Measurements from ENCODE around the gene THG1L.
"Not testable (repeated sequence)": the region's sequence is repeated elsewhere in the genome, so short reads cannot be mapped to it uniquely, and the experiment has no call there.

Gene THG1L

DNA sequence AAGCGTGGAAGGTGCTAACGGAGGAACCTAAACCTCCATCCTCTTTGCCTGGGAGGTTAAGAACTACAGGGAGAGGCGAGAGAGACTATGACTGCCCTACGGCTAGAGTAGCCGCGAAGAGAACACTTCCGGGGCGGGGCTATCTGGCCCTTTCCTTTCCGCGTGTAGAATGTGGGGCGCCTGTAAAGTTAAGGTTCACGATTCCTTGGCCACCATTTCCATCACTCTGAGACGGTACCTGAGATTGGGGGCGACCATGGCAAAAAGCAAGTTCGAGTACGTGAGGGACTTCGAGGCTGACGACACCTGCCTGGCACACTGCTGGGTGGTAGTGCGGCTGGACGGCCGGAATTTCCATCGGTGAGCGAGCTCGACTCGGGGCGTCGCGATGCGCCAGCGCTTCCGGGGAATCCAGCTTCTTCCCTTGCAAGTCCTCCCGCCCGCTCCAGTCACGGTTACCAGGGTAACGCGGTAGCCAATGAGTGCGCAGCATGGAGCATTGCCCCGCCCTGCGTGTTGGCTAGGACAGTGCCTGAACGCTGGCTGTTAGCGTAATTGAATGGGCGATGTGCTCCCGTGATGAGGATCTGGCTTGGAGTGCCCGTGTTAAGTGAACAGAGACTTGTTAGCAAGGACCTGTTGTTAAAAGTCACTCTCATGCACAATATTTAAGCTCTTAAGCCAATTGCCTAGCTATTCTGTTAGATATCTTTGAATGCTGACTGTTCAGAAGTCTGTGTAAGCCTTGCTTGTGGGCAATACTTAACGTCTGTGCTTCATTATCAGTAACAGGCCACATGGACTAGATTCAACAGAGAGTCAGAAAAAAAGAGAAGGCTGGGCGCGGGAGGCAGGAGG lies at the start of gene THG1L:
THG1L (plus strand) TSS at position 149 of the 858 bp plus-strand sequence; CDS start at position 170, 21 bp downstream.
- peak; percentile 100 for DNase-seq

DNA sequence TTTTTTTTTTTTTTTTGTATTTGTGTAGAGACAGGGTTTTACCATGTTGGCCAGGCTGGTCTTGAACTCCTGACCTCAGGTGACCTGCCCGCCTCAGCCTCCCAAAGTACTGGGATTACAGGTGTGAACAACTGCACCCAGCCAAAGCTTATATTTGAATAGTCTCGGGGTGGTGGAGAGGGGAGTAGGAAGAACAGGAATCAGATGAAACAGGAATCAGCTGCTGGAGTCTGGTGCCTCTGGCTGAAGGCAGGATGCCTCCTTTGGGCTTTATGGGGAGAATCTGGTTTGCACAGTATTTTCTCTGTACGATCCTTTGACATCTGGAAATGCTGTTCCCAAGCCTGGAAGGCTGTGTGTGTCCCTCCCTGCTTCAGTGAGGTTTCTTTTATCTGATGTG lies 49.0 kb upstream of the THG1L start:
- no peak for DNase-seq

DNA sequence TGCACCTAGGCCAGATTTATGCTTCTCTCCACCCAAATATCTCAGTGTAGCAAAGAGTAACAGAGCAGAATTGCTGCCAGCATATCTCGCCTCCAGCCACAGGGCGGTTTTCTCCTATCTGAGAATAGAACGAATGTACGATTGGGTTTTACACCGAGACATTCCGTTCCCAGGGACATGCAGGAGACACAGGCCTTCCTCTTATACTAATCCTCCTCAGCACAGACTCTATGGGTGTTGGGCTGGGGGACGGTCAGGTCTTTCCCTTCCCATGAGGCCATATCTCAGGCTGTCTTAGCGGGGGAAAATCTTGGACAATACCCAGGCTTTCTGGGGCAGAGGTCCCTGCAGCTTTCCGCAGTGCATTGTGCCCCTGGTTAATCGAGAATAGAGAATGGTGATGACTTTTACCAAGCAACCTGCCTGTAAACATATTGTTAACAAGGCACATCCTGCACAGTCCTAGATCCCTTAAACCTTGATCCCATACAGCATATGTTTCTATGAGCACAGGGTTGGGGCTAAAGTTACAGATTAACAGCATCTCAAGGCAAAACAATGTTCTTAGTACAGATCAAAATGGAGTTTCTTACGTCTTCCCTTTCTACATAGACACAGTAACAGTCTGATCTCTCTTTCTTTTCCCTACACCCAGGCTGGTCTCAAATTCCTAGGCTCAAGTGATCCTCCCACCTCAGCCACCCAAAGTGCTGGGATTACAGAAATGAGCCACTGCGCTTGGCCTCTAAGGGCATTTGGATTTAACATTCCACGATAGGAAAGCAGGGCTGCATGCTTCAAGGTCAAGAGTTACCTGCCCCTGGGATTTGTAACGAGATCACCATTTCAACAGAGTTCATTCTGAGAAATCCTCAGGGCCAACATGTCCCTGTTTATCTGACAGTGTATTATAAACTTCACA lies 44.7 kb upstream of the THG1L start:
- not testable (repeated sequence) for DNase-seq

DNA sequence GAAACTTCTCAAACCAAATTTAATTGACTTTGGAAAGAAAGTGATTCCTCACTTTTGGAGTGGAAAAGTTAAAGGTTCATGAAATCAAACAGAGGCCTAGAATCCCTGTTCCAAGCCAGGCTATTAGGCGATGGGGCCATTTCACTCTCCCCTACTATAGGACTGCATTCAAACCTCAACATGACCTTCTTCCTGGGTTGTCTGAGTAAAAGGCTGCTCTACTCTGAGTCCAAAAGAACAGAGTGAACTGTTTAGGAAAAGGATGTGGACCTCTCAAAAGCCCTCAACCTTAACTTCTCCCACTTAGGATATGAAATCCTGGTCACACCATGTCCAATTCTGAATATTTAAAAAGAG lies 44.0 kb upstream of the THG1L start:
- DNase-seq: no peak

DNA sequence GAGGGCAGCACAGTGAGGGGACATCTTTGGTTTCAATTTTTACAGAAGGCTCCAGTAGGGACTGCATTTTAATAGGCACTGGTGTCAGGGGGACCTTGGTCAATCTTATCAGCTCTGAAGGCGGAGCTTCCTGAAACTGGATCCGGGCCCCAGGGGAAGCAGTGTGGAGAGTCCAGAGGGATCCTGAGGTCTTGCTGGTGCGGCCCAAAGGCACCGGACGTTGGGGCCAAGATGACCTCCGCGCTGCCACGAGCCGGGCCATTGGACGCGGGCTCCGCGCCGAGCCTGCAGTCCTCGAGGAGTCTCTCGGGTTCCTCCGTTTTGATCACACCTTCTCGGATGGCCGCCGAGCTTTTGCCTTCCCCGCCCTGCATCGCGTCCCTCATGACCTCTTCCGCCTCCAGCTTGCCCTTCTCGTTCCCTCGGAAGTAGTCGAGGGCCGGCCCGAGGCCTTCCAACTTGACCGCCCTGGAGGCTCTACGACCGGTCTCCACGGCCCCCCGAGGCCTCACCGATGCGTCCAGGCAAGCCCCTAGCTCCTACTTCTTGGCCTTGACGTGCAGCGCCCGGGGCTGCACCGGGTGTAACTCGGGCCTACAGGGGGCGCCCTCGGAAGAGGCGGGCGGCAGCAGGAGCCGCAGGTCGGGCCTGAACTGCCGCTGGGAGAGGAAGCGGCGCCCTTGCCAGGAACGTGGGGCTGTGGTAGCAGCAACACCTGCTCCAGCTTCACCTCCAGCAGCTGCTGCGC lies 41.1 kb upstream of the THG1L start:
- DNase-seq: no peak

DNA sequence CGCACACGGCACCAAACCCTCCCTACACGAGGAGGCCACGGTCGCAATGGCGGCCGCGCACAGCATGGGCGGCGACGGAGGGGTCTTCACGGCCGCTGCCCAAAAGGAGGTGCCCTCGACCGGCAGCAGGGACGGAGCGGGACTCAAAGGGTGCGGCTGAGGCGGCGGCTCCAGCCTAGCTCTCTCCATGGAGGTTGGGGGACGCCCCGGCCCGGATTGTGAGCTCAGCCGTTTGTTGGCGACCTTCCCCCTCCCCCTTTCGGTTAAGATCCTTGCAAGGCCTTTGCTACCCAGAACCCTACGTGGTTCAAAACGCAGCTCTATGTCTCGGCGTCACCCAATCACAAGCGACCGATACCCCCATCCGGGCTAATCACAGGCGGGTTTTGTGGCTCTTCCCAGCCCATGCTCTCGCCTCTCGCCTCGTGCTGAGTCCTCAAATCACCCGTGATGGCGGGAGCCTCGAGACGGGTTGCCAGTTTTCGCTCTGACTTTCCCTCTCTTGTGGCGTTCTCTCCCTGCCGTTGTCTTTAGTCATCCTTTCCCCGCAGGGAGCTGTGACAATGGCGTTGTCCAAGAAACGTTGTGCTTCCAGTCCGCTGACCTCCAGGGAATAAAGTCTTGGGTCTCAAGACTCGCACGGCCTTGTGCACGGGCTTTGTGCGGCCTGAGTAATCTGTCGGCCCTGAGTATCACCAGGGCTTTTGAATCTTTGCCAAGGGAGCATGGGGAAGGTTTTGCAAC lies 40.4 kb upstream of the THG1L start:
- no peak for DNase-seq

DNA sequence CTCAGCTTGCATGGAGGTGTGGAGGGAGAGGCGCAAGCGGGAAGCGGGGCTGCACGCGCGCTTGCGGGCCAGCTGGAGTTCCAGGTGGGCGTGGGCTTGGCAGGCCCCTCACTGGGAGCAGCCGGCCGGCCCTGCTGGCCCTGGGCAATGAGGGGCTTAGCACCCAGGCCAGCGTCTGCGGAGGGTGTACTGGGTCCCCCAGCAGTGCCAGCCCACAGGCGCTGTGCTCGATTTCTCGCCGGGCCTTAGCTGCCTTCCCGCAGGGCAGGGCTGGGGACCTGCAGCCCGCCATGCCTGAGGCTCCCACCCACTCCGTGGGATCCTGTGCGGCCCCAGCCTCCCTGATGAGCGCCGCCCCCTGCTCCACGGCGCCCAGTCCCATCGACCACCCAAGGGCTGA lies 37.4 kb upstream of the THG1L start:
- DNase-seq: not testable (repeated sequence)

DNA sequence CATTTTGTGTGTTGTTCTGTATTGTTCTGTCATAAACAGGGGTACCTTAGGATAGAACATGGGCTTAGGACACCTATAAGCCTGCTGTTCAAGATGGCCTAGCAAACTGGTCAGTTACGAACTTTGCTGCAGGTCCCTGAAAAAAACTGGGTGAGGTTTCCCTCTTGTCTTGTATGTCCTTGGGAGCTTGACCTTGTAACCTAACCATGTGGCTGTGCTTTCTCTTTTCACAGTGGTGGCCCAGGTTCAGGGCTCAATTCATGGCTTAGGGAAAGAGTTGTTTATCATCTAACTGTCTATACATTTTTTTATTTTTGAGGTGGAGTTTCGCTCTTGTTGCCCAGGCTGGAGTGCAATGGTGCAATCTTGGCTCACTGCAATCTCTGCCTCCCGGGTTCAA lies 35.1 kb upstream of the THG1L start:
- DNase-seq: not testable (repeated sequence)

DNA sequence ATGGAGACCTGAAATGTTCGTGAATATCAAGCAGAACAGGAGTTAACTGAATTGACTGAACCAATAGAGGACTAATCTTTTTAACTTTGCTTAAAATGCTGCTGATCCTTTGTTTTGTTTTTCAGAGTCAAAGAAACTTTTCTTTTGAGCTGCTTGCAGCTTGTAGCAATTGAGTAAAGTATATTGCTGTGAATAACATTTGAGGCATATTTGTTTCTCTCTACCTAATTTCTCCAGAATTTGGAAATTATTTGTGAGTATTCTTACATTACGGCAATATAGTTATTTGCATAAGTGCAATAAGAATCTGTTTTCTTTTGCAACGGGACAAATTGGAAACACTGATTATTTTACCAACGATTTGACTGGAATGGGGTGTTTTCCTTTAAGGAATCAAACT lies 32.5 kb upstream of the THG1L start:
- not testable (repeated sequence) for DNase-seq

DNA sequence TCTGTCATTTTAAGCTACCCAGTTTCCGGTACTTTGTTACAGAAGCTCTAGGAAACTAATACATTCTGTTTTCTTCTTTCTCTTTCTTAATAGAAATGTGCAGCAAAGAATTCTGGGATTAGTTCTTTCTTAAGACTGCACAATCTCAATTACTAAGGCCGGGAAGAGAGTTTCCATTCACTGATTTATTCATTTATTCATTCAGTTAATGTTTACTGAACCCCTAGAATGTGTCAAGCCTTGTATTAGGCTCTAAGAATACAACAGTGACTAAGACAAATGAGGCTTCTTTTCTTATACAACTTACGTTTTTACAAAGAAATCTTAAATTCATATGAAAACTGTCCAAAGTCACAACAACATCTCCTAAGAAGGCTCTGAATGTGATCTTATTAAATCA lies 27.5 kb upstream of the THG1L start:
- no peak for DNase-seq

DNA sequence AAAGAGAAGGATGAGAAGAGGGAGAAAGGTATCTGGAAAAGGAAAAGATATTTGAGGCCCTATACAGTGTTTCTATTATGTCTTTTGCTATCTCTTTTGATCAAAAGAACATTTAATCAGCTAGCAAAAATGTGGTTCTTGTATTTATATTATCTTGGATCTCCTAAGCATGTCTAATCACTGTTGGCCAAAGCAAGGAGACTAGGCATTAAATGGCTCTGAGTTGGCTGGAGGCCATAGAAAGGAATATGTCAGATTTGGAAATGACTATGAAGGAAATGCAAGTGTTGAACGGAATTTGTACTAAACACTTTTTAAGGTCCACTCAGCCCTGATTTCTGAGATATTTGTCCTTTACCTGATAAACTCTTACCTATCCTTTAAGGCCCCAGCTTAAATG lies 22.4 kb upstream of the THG1L start:
- DNase-seq: no peak

DNA sequence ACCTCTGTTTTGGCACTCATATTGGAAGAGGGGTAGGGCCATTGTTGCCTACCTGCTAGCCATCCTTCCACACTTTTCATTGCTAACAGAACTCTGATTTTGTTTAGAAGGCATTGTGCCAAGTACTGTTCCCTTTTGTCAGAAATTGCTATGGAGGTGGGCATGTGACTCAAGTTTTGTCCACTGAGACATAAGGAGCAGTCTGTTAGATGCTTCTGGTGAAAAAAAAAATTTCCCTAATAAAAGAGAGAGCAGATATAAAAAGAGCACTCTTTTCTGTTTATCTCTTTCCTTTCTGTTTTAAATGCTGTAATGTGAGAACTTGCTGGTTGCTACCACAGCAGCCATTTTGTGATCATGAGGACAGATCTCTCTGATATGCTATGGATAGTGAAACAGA lies 21.9 kb upstream of the THG1L start:
- DNase-seq: no peak

DNA sequence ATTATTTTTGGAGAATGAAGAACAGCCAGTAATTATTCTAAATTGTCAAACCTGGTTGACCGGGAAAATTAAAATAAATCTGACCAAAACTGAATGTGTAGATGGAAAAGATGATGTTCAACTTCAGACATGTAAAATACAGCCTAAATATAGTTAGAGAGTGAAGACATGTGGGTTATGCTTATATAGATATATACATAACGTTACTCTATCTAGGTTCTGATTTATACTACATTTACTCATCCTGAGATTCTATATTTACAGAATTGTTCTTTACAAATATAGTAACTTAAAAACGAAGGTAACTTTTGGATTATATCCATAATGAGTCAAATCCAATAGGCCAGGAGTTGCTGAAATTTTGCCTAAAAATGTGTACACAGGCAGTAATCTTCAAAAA lies 20.8 kb upstream of the THG1L start:
- no peak for DNase-seq

DNA sequence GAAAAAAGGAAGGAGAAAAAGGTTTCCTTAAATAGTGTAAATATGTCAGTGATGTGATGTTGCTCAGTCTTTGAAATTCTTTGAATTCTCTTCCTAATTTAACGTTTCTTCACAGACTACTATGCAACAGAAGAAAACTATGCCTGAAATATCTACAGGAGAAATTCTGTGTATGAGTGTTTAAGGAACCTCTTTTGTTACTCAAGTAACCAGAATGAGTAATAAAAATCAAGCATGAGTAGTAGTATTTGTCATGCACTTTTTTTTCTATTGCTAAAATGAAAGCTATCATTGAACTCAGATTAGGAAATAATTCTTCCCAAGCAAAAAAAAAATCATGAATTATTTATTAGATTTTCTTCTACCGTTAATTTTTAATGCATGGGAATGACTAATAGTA lies 20.3 kb upstream of the THG1L start:
- no peak for DNase-seq

DNA sequence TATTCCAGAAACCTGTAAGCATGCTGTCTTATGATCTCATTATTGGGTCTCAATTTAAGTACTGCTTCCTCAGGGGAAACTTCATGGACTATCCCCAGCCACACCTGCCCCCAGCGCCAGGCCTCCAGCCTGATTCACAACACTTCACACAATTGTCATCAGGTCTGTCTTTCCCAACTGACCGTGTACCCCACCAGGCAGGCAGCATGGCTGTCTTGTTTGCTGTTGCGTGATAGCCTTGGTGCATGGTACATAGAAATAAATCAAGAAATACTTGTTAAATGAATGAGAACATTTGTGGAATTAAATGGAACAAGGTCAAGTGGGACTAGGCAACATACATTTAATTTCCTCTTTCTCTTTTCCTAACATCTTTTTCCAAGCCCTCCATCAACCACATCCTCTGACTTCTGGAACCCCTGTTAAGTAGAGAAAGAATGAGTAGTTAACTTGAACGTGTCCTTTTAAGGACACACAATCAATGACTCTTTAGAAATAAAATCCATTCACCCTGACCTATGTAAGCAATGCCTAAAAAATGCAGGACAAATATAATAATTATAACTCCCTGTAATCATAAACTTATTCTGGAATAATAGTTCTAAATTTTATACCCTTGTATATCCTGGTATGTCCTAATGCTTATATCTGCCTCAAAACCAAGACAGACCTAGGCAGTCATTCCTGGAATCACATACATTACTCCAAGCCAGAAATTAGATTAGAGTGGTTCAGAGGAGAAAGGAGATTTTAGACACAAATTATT lies 17.2 kb upstream of the THG1L start:
- no peak for DNase-seq

DNA sequence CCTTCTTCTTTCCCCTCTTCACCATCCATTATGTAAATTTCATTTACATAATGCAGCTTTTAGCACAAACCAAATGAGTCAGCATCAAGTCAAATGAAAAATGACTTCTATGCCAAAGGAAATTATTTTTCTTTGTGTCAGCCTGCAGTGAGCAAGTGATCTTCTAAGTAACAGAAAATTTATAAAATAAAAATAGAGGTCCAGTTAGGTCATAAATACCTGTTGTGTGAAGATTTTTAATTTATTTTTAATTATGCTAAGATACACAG lies 16.7 kb upstream of the THG1L start:
- no peak for DNase-seq

DNA sequence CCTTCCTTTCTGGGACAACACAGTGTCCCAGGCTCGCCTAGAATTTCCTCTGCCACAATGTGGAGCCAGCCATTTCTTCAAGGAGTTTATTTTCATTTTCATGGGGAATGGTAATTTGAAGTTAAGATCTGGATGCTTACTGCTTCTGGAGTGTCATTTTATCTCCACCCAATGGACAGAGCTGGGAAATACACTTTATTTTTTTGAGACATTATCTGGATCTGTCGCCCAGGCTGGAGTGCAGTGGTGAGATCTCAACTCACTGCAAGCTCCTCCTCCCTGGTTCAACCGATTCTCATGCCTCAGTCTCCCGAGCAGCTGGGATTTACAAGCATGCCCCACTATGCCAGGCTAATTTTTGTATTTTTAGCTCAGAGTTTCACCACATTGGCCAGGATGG lies 12.7 kb upstream of the THG1L start:
- DNase-seq: peak; percentile 60

DNA sequence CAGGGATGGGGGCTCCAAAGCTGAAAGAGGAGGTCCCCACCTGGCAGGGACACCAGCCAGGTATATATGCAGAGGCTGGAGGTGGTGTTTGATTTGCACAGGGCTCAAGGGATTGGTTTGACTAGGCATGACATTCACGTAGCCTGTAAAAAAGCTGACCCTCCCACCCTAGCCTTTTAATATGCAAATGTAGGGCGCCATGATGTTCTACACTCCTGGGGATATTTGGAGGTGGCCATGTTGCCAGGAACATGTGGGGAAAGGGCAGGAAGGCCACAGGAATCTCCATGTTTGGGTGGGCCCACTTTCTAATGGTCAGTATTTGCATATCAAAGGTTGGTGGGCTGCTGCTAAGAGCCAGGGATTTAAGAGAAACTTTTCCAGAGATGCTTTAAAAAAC lies 12.0 kb upstream of the THG1L start:
- DNase-seq: no peak

DNA sequence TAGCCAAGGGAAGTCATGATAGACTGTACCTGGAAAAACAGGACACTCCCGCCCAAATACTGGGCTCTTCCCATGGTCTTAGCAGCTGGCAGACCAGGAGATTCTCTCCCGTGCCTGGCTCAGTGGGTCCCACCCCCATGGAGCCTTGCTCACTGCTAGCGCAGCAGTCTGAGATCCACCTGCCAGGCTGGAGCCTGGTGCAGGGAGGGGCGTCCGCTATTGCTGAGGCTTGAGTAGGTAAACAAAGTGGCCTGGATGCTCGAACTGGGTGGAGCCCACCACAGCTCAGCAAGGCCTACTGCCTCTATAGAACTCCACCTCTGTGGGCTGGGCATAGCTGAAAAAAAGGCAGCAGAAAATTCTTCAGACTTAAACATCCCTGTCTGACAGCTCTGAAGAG lies 10.1 kb upstream of the THG1L start:
- no peak for DNase-seq

DNA sequence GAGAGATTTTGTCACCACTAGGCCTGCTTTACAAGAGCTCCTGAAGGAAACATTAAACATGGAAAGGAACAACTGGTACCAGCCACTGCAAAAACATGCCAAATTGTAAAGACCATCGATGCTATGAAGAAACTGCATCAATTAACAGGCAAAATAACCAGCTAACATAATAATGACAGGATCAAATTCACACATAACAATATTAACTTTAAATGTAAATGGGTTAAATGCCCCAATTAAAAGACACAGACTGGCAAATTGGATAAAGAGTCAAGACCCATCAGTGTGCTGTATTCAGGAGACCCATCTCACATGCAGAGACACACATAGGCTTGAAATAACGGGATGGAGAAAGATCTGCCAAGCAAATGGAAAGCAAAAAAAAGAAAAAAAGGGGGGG lies 8.3 kb upstream of the THG1L start:
- not testable (repeated sequence) for DNase-seq

DNA sequence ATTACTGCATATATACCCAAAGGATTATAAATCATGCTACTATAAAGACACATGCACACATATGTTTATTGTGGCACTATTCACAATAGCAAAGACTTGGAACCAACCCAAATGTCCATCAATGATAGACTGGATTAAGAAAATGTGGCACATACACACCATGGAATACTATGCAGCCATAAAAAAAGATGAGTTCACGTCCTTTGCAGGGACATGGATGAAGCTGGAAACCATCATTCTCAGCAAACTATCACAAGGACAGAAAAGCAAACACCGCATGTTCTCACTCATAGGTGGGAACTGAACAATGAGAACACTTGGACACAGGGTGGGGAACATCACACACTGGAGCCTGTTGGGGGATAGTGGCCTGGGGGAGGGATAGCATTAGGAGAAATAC lies 4.6 kb upstream of the THG1L start:
- DNase-seq: not testable (repeated sequence)

DNA sequence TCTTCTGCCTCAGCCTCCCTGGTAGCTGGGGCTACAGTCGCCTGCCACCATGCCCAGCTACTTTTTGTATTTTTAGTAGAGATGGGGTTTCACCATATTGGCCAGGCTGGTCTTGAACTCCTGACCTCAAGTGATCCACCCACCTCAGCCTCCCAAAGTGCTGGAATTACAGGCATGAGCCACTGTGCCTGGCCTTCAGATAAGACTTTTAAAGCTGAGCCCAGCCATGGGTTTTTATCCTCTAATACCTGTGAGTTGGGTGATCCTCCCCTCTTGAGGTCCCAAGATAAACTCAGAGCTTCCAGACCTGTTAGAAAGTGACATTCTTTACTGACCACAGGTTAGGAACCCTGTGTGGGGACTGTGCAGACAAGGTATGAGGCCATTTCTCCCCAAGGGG lies 3.4 kb upstream of the THG1L start:
- DNase-seq: not testable (repeated sequence)
